SH-SY5Y (cell line): ENCODE measurements around the gene PMM2.
A peak's percentile ranks its signal among the peaks of the same experiment; 100 is the strongest.

Source experiments
- GATA2 ChIP-seq: IDR thresholded peaks from 2 replicates; pipeline ENCODE4 v1.6.1; 2011; ENCODE audit warnings: mild to moderate bottlenecking, low read depth, low read length
- GATA3 ChIP-seq: IDR thresholded peaks from 2 replicates; pipeline ENCODE4 v1.6.1; 2011; ENCODE audit warnings: low read depth, mild to moderate bottlenecking, low read length, moderate library complexity

Gene PMM2

DNA sequence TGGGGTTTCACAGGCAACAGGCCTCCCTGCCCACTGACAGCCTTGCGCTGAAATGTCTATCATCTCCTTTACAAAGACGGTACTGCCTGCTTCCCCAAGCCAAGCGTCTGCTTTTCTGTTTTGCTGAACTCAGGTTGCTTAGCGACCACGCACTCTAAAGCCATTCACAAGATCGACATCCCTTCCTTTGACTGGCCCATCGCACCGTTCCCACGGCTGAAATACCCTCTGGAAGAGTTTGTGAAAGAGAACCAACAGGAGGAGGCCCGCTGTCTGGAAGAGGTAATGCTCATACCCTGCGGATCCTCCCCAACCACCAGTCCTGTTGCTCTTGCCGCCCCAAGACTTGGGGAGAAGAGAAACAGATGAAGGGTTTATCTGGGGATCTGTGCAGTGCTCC lies 28.9 kb upstream of the PMM2 start:
- TF ChIP-seq GATA3 (no peak), GATA2 (no peak)

DNA sequence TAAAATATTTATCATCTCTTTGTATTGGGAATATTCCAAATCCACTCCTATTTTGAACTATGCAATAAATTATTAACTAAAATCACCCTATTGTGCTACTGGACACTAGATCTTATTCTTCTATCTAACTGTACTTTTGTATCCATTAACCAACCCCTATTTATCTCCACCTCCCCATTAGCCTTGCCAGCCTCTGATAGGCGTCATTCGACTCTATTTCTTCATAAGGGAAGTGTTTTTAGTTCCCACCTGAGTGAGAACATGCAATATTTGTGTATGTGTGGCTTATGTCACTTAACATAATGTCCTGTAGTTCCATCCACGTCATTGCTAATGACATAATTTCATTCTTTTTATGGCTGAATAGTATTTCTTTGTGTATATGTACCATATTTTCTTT lies 24.1 kb upstream of the PMM2 start:
- TF ChIP-seq GATA3 (no peak), GATA2 (no peak)

DNA sequence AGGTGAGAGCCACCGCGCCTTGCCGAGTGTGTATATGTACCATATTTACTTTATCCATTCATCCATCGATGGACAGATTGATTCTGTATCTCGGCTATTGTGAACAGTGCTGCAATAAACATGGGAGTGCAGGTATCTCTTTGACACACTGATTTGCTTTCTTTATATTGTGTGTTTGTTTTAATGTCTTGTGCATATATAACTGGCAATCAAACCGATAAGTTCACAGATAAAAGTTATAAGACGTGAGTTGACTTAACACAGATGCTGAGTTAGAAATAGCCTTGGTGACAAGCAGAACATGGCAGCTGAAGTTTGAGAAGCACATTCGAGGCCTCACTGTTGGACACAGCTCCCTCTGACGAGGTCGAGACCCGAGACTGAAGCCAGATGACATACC lies 23.4 kb upstream of the PMM2 start:
- TF ChIP-seq GATA3, result no peak

DNA sequence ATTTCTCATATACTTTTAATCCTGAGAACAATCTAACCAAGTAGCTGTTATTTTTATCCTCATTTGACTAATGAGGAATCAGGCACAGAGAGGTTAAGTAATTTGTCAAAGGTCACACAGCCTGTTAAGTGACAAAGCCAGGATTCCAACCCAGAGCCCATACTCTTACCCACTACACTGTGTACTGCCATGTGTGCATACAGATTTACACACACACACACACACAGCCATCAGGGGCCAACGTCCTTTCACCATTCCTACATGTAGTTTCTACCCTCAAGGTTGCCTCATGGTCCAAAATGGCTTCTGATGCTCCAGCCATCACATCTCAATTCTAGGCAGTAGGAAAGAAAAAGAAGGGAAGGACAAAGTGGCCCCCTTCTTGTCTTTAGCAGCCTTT lies 22.3 kb upstream of the PMM2 start:
- no peak for TF ChIP-seq GATA2
- no peak for TF ChIP-seq GATA3

DNA sequence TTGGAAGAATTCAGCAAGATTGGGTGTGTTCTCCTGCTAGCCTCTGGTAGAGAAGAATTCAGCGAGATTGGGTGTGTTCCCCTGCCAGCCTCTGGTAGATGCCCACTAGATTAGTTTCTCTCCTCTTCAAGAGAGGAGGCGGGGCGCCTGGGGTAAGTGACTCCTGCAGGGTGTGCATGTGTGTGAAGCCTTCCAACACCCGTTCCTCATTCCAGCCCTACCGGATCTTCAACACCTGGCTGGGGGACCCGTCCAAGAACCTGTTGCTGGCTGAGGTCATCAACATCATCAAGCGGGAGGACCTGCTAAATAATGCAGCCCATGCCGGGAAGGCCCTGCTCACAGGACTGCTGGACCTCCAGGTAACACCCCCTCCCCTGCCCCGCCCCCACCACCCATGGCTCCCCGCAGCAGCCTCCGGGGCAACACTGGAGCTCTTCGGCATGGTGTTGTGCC lies 21.5 kb upstream of the PMM2 start:
- TF ChIP-seq GATA3 (no peak), GATA2 (no peak)

DNA sequence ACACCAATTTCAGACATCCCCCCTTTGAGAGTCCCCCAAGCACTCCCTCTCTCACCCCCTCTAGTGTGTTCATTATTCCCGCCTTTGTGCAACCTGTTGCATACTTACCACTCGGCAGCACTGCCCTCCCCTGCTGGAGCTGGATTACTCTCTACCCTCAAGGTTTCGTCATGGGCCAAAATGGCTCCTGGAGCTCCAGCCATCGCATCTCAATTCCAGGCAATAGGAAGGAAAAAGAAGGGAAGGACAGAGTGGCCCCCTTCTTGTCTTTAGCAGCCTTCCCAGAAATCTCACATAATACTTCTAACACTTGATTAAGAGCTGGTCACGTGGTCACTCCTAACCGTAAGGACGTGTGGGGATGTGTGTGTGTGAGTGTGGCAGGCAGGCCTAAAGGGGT lies 20.4 kb upstream of the PMM2 start:
- no peak for TF ChIP-seq GATA2

DNA sequence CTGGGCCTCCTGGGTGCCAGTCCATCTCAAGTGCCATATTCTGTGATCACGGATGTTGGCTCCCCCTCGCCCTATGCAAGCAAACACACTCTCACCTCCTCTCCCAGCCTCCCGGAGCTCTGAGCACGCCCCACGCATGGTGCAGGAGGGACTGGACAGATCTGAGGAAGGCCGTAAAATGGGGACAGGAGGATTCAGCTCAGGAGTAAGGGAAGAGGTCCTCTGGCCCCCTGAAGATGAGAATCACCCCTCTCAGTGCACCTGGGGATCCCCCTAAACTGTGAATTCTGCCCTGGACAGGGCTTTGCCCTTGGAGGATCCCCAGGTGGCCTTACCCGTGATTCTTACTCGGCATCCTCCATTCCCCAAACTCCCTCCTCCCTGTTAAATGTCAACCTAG lies 15.8 kb upstream of the PMM2 start:
- no peak for TF ChIP-seq GATA2
- TF ChIP-seq GATA3, result no peak

DNA sequence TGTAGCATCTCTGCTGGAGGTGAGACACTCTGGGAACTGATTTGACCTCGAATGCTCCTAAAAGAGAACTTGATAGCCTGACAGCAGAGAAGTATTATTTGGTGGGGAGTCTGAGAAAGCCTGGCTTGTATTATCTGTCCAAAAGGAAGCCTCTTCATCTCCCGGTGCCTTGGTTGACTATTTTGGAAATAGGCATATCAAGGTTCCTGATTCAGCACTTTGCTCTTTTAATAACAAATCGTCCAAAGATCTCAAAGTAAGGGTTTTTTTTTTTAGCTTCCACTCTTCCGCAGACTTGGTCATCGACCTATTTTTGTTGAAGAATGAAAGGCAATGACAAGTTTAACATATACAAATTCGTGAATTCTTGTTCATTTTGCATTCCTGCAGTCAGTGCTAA lies 15.0 kb upstream of the PMM2 start:
- TF ChIP-seq GATA2 (no peak), GATA3 (no peak)

DNA sequence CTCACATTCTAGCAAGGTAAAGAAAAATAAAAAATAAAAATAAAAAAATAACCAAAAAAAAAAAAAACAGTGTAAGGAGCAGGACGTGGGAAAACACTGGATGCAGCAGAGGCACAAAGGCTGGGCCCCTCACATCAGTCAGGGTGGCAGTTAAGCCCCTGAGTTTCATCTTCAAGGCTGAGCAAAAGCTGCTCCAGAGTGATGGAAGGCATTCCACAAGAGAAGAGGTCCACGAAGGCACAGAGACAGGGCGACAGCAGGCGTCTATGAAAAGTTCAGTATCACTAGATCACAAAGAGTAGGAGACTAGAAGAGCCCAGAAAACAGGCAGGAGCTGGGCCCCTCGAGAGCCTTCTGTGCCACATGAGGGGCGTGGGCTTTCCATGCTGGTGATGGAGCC lies 12.2 kb upstream of the PMM2 start:
- TF ChIP-seq GATA3, result no peak
- no peak for TF ChIP-seq GATA2

DNA sequence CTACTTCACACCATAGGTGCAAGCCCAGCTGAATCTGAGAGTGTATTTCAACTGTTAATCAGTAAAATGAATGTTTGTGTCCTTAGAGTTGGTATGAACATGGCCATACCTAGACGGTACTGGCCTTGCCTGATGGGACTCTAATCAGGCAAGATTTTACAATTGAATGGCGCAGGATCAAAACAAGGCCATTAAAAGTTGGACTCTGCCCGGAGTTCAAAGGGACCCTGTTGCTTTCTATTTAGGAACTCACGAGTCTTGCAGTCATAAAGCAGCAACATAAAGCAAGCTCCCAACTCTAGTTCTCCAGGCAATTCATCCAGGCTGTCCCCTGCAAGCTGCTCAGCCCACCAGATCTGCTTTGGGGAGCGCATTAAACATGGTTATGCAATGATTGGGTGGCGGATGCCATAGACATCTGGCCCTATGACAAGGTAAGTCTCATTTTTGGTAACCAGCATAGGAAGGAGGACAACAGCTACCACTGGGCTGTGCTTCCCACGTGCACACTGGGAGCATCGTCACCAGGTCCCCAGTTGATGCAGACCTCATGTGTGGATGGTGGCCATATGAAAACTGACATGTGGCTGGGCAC lies 9.0 kb upstream of the PMM2 start:
- no peak for TF ChIP-seq GATA3
- TF ChIP-seq GATA2, result no peak

DNA sequence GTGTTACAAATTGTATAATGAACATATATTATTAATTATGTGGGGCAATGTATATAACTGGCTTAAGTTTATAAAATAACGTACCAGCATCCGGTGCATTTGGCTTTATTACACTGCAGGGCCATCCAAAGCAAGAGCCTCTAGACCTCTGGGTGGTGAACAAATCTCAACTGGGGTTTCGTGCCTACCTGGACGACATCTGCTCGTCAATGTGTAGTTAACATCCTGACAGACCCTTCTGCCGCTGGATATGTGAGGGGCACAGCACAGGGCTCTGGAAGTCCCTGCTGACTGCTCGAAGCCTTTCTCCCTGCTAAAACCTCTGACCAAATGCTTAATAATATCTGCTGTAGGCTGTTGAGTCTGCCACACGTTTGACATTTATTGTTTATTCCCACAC lies 2.5 kb upstream of the PMM2 start:
- TF ChIP-seq GATA3, result no peak
- TF ChIP-seq GATA2, result no peak

DNA sequence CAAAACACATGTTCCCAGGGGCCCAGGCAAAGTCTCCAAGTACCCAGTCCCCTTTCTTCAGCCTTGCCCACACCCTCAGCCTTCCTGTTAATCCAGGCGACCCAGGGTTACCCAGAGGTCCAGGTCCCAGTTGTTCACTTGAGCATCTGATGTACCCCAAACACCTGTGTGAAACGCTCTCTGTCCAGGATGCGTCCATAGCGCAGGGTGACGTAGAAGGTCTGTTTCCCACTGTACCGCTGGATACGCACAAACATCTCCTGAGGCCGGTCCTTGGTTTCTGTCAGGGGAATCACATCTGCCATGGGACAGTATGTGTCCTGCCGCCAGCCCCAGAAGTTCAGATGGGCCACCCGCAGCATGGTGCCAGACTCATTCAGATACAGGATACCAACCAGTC lies 1.8 kb upstream of the PMM2 start:
- TF ChIP-seq GATA2 (no peak), GATA3 (no peak)

DNA sequence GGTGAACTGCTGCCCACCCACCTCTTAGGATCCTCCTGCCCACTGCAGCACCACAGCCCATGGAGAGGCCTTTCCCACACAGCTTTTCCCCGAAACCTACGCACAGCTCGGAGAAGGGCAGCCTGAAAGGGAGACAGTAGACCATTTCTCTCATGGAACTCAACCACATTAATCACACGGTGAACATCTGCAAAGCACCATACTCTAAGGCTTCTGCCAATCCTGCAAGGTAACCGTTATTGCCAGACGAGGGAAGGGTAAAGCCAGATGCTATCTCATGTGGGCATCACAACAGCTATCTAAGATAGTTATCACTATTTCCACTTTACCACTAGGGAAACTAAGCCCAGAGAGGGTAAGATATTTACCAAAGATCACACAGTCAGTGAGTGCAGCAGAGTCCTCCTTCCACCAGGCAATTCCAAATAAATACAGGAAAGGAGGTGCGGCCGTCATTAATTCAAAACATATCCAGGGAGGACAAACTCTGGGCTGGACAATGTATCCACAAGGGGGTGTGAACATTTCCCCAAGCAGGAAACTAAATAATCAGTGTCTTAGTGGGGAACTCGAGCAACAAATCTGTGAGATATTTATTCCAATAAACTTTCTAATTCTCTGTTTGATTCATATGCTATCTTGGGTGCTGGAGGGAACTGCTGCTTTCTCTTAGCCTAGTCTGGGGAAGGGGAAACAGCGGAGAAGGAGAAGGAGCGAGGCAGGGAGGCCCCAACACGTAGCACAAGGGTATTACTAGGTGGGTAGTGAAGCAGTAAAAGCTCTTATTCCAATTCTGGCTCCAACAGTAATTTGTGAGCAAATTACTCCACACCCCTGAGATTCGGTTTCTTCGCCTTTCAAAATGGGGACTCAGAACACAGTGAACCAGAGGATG lies 923 bp upstream of the PMM2 start:
- TF ChIP-seq GATA2, result peak; percentile 66
- no peak for TF ChIP-seq GATA3

DNA sequence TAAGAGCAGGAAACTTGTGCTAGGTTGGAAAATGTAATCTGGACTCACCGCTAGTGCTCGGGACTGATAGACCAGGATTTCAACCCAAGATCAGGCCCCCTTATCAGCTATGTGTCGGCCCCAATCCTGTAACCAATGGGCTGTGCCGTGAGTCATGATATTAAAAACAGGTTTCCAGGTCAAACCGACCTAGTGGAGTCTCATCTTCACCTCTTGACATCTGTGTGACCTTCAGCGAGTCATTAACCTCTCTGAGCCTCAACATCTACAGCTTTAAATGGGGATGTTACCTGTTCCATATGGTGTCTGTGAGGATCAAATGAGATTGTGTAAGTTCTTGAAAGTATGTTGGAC lies 512 bp downstream of the PMM2 start:
- TF ChIP-seq GATA3 (no peak), GATA2 (no peak)

DNA sequence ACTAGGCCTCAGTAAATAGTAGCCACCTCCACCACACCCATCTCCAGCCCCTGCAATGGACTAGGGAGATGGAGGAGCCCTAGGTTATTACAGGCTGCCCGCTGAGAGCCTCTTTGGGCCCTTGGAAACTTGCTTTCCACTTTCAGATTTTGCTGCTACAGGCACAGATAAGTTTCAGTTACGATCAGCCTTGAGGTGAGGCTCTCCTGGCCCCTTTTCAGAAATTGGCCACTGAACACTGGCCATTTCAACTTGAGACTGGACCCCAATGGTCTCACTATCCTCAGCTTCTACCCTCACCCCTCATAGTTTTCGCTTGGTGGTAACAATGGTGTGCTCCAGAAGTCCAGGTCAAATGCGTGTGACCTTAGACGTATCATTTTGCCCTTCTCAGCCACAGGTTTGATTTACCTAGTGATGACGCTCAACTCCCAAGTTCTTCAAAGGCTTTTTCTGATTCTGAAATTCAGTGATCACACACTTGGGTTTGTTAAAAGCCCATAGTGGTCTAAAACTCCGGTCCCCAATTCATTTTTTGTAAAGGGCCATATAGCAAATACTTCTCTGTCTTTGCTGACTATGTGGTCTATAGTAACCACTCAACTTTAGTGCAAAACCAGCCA lies 1.0 kb downstream of the PMM2 start:
- TF ChIP-seq GATA2 (no peak), GATA3 (no peak)

DNA sequence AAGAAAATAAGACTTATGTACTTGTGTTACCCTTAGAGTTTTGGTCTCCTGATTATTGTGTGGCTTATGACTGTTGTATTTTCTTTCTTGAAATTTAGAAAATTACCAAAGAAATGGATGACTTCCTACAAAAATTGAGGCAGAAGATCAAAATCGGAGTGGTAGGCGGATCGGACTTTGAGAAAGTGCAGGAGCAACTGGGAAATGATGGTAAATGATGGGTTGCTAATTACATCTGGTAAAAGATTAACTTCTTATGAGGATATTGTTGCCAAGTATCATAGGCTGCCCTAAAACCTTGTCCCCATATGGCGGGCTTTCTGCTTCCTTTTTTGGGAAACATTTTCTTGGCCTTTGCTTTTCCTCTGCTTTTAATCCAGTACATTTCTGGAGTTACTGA lies 4.1 kb downstream of the PMM2 start:
- TF ChIP-seq GATA2 (no peak), GATA3 (no peak)
